HepG2 (cell line): ENCODE measurements around the gene BSG. TPM values are rescaled to one million over a fixed set of nuclear protein-coding genes. Genes with fewer than 3 reads are reported as not detected.

Experiments used
- ATAC-seq: fragments of 200-7000 bp; cut with Tn5 transposase; 3 replicates; pipeline ENCODE4 v1.9.1; 2020; ENCODE audit warnings: mild to moderate bottlenecking, moderate library complexity
- BruUV-seq: library from RNA; stranded (reverse); fragments of 400-500 nt; replicated peaks from 2 replicates; lab custom pipeline; 2021; lab: Mats Ljungman, UMichigan
- CTCF ChIA-PET: fragments of 300-600 bp; formaldehyde crosslinking; extraction: SDS; loops from one replicate; lab custom pipeline; 2021; ENCODE audit warnings: low total read pairs, inconsistent platforms, low intra/inter-chr PET ratio; lab: Yijun Ruan, JAX
- POLR2A ChIA-PET: fragments of 350-600 bp; sonication (Branson Sonifier 250); formaldehyde crosslinking; loops from one replicate; lab custom pipeline; 2020; ENCODE audit warnings: antibody characterized with exemption, inconsistent platforms; lab: Yijun Ruan, JAX
- DNase-seq: peaks from one replicate; pipeline ENCODE4 v3.0.0-alpha.2; 2015; ENCODE audit warnings: low spot score
- FAIRE-seq: peaks from 3 replicates; lab custom pipeline; 2011; peaks lifted over from hg19 to GRCh38; lab: Jason Lieb, UNC
- H2AFZ ChIP-seq: one replicate; pipeline ENCODE4 v1.6.1; 2011; ENCODE audit warnings: low read length, inconsistent platforms
- H3K27ac ChIP-seq: fragments of 300-600 bp; 3 replicates; pipeline ENCODE4 v1.8.0; 2011; ENCODE audit warnings: mixed run types, mild to moderate bottlenecking, mixed read lengths, low read length, inconsistent platforms; ENCODE audit not compliant: insufficient read depth; ENCODE audit errors: extremely low read length
- H3K27me3 ChIP-seq, 2 experiments: fragments of 200-600 bp in 1 of 2; 2 replicates in 1 of 2; 3 replicates in 1 of 2; pipeline versions ENCODE4 v1.6.0 to v1.8.0; 2011; ENCODE audit warnings: low read length in 2 of 2, mild to moderate bottlenecking in 2 of 2, moderate library complexity in 2 of 2, inconsistent platforms in 1 of 2; ENCODE audit not compliant: insufficient read depth in 2 of 2, control insufficient read depth in 1 of 2
- H3K36me3 ChIP-seq, 2 experiments: fragments of 200-600 bp in 1 of 2; replicated peaks in 1 of 2; 2 replicates in 1 of 2; 3 replicates in 1 of 2; pipeline versions ENCODE4 v1.5.1 to v1.8.0; 2011; ENCODE audit warnings: low read length in 2 of 2, inconsistent platforms in 1 of 2; ENCODE audit not compliant: insufficient read depth in 2 of 2, control insufficient read depth in 1 of 2
- H3K4me1 ChIP-seq: 2 replicates; pipeline ENCODE4 v1.5.1; 2012; ENCODE audit warnings: low read length, inconsistent platforms; ENCODE audit not compliant: insufficient read depth
- H3K4me2 ChIP-seq: 2 replicates; pipeline ENCODE4 v1.6.0; 2011; ENCODE audit warnings: low read depth, low read length, inconsistent platforms
- H3K4me3 ChIP-seq, 3 experiments: fragments of 200-600 bp in 1 of 3; sonication (generic), shearing (Covaris generic) in 1 of 3; replicated peaks in 1 of 3; 2 replicates each; pipeline ENCODE4 v1.5.1; 2011 to 2016; ENCODE audit warnings: low read length in 3 of 3, inconsistent platforms in 2 of 3, low read depth in 2 of 3, mild to moderate bottlenecking in 2 of 3, control low read depth in 1 of 3, mixed read lengths in 1 of 3; ENCODE audit not compliant: insufficient read depth in 1 of 3
- H3K79me2 ChIP-seq: one replicate; pipeline ENCODE4 v1.6.1; 2011; ENCODE audit warnings: low read length, inconsistent platforms; ENCODE audit not compliant: insufficient read depth
- H3K9ac ChIP-seq: 2 replicates; pipeline ENCODE4 v1.6.0; 2011; ENCODE audit warnings: mild to moderate bottlenecking, low read depth, low read length, inconsistent platforms; ENCODE audit not compliant: insufficient read depth
- H3K9me3 ChIP-seq: 2 replicates; pipeline ENCODE4 v1.5.1; 2012; ENCODE audit warnings: mild to moderate bottlenecking, low read length
- H4K20me1 ChIP-seq: 2 replicates; pipeline ENCODE4 v1.6.0; 2011; ENCODE audit warnings: inconsistent platforms, mild to moderate bottlenecking, low read length, moderate library complexity; ENCODE audit not compliant: insufficient read depth
- ARHGAP35 ChIP-seq: sonication (generic); formaldehyde crosslinking; IDR thresholded peaks from 2 replicates; pipeline ENCODE4 v1.9.0; 2022; ENCODE audit warnings: mild to moderate bottlenecking, inconsistent platforms, moderate library complexity, missing genetic modification reagents, borderline replicate concordance
- MTF2 ChIP-seq: sonication (generic); formaldehyde crosslinking; IDR thresholded peaks from 2 replicates; pipeline ENCODE4 v1.5.0; 2020; ENCODE audit warnings: missing genetic modification reagents, borderline replicate concordance
- ZBTB2 ChIP-seq: sonication (generic); formaldehyde crosslinking; IDR thresholded peaks from 2 replicates; pipeline ENCODE4 v1.8.0; 2022; ENCODE audit warnings: low read depth, missing genetic modification reagents
- WGBS: methylation state at CpG from one replicate; pipeline ENCODE4 v1.1.6; 2017; ENCODE audit warnings: low lambda C conversion rate; 5-methylcytosine and 5-hydroxymethylcytosine counted together
- in situ Hi-C: cut with HindIII; loops from 2 replicates; pipeline ENCODE4 v1.10.0; 2017; ENCODE audit warnings: low pct_unique_long_range_greater_than_20kb; ENCODE audit not compliant: extremely low pct_ligation_motif_present
- intact Hi-C: fragments of 100-400 bp; cut with micrococcal nuclease; formaldehyde crosslinking; loops from one replicate; pipeline ENCODE4 v1.10.0; 2022; ENCODE audit not compliant: unreplicated experiment
- polyA plus RNA-seq, 8 experiments: library from polyadenylated mRNA; depleted of rRNA in 3 of 8; stranded (reverse) in 7 of 8; unstranded in 1 of 8; fragments of >200 nt; fragmentation: Illumina TruSeq in 4 of 8; extraction: Trizol in 4 of 8; gene quantifications; 2 replicates each; pipeline versions ENCODE4 v1.2.1 to v1.2.3, GENCODE V29; 2011 to 2016; ENCODE audit warnings: low read depth in 4 of 8, missing spikeins in 1 of 8, mixed read lengths in 1 of 8; ENCODE audit not compliant: insufficient read depth in 1 of 8
- total RNA-seq, 5 experiments: library from RNA; depleted of rRNA; stranded (reverse); fragments of >200 nt; fragmentation: Illumina TruSeq; extraction: Trizol; gene quantifications; 2 replicates each; pipeline ENCODE4 v1.2.3, GENCODE V29; 2016; ENCODE audit warnings: low read depth in 1 of 5

BSG gene
- total and polyA plus RNA-seq, 2 of the 13 experiments (the other 11 are each of a cell fraction or from before 2014, with no cell fraction given), result 309 to 754 TPM

DNA sequence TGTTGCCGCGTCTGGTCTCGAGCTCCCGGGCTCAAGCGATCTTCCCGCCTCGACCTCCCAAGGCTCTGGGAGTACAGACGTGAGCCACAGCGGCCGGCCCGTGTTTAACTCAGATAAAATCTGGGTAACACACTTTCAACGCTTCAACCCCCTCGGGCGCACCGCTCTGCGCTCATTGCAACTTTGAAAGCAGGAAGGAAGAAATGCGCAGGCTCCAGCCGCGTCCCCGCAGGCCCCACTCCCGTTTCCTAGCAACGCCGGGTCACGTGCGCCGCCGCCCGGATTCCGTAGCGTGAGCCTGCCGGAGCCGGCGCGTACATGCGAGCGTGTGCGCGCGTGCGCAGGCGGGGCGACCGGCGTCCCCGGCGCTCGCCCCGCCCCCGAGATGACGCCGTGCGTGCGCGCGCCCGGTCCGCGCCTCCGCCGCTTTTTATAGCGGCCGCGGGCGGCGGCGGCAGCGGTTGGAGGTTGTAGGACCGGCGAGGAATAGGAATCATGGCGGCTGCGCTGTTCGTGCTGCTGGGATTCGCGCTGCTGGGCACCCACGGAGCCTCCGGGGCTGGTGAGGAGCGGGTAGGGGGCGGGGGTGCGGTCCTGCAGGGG is at the start of gene BSG (continued):
- no peak for TF ChIP-seq ARHGAP35 (CRISPR knock-in tag)

DNA sequence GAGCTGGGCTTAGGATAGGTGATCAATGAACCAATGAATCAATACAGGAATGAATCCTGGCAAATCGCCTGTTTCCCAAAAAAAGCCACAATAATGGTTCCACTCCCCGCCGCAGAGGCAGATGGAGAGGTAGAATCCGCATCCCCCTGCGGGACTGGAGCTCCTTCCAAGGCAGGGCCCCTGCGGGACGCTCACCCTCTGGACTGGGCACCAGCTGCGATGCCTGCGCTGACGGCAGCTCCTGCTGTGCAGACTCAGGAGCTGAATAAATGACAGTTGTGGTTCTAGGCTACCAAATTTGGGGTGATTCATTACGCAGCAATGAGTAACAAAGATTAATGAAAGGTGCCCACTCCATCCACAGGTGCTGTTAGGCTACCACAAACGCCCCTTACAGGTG is 49.7 kb upstream of the BSG start:
- ATAC-seq, result no peak
- Histone ChIP-seq H3K27me3 (no peaks in the 10 kb centered on the region), H3K4me1 (peaks cover 43% of the 10 kb centered on the region), H3K4me3 (no peak overlapping the region), H3K27ac (peak overlapping the region; percentile 30), H3K9me3 (no peaks in the 10 kb centered on the region), H2AFZ (no peak overlapping the region), H3K79me2 (no peaks in the 10 kb centered on the region), H4K20me1 (no peaks in the 10 kb centered on the region), H3K4me2 (no peak overlapping the region), H3K9ac (no peak overlapping the region), H3K36me3 (no peaks in the 10 kb centered on the region)
- TF ChIP-seq MTF2 (CRISPR knock-in tag) (no peak), ZBTB2 (no peak)
- no peak for DNase-seq
- TSS peak; percentile 57 for BruUV-seq
- POLR2A ChIA-PET, result interaction anchor here (1.4 to 2.0 kb wide), 3 partner anchors 8 to 16 kb away, joined by 6 to 20 read pairs (median 6); partner anchors contain the start of gene CDC34
- intact Hi-C loops, result no loop called here
- WGBS, result 95% methylated on average over 12 of the region's 12 CpGs
- FAIRE-seq, result no peak
- in situ Hi-C loops, result no loop called here
- CTCF ChIA-PET, result no interaction called here
